H1 (cell line): ENCODE data around the gene SRSF12. TPM values are rescaled to one million over a fixed set of nuclear protein-coding genes. Genes with fewer than 3 reads are reported as not detected.

Source experiments
- CTCF ChIA-PET: fragments of 300-600 bp; sonication (Branson Sonifier 250); formaldehyde crosslinking; loops from one replicate; lab custom pipeline; 2021; ENCODE audit not compliant: partially characterized antibody; lab: Charles Lee
- POLR2A ChIA-PET: fragments of 300-600 bp; sonication (Branson Sonifier 250); formaldehyde crosslinking; loops from one replicate; lab custom pipeline; 2021; ENCODE audit warnings: inconsistent platforms; ENCODE audit not compliant: partially characterized antibody; lab: Charles Lee
- DNase-seq, 2 experiments: peaks; one replicate each; pipeline versions ENCODE4 v3.0.0 to v3.0.0-alpha.2; 2010 to 2022; ENCODE audit warnings: low spot score in 2 of 2, low read depth in 1 of 2, mixed read lengths in 1 of 2
- FAIRE-seq: peaks from 2 replicates; lab custom pipeline; 2011; peaks lifted over from hg19 to GRCh38; lab: Jason Lieb, UNC
- H2AFZ ChIP-seq: 2 replicates; pipeline ENCODE4 v1.8.1; 2012; ENCODE audit warnings: low read length, inconsistent platforms
- H2AK5ac ChIP-seq: 2 replicates; pipeline ENCODE4 v1.6.1; 2013; ENCODE audit warnings: low read depth, low read length
- H2BK120ac ChIP-seq: replicated peaks from 2 replicates; pipeline ENCODE3; 2013; ENCODE audit warnings: low read depth, low read length, inconsistent platforms
- H2BK12ac ChIP-seq: 2 replicates; pipeline ENCODE4 v1.6.1; 2013; ENCODE audit warnings: low read depth, low read length
- H2BK15ac ChIP-seq: 2 replicates; pipeline ENCODE4 v1.6.1; 2013; ENCODE audit warnings: low read length
- H2BK20ac ChIP-seq: 2 replicates; pipeline ENCODE4 v1.6.1; 2013; ENCODE audit warnings: low read length
- H2BK5ac ChIP-seq: 2 replicates; pipeline ENCODE4 v1.6.1; 2013; ENCODE audit warnings: low read depth, low read length
- H3K14ac ChIP-seq: 2 replicates; pipeline ENCODE4 v1.6.1; 2013; ENCODE audit warnings: inconsistent platforms; ENCODE audit not compliant: insufficient read length
- H3K18ac ChIP-seq: 2 replicates; pipeline ENCODE4 v1.6.1; 2013; ENCODE audit warnings: low read length; ENCODE audit errors: extremely low read depth
- H3K23ac ChIP-seq: 2 replicates; pipeline ENCODE4 v1.6.1; 2013; ENCODE audit warnings: inconsistent platforms; ENCODE audit not compliant: insufficient read length
- H3K23me2 ChIP-seq: 2 replicates; pipeline ENCODE4 v1.6.1; 2013; ENCODE audit warnings: low read depth, low read length
- H3K27ac ChIP-seq: 2 replicates; pipeline ENCODE4 v1.6.1; 2011; ENCODE audit warnings: low read depth, low read length, inconsistent platforms
- H3K27me3 ChIP-seq, 4 experiments: replicated peaks in 1 of 4; 1 replicate in 1 of 4; 2 replicates in 3 of 4; pipeline versions ENCODE4 v1.6.1 to v1.8.1; 2011 to 2013; ENCODE audit warnings: low read length in 3 of 4, mild to moderate bottlenecking in 3 of 4, inconsistent platforms in 2 of 4, mixed read lengths in 2 of 4, moderate library complexity in 1 of 4; ENCODE audit not compliant: control insufficient read depth in 3 of 4, insufficient read depth in 3 of 4; ENCODE audit errors: extremely low read depth in 1 of 4
- H3K36me3 ChIP-seq, 4 experiments: 2 replicates each; pipeline versions ENCODE4 v1.6.1 to v1.8.1; 2011 to 2013; ENCODE audit warnings: mild to moderate bottlenecking in 4 of 4, low read length in 3 of 4, moderate library complexity in 2 of 4, control low read depth in 1 of 4, inconsistent platforms in 1 of 4; ENCODE audit not compliant: insufficient read depth in 4 of 4, control insufficient read depth in 2 of 4
- H3K4ac ChIP-seq: replicated peaks from 2 replicates; pipeline ENCODE3; 2013; ENCODE audit warnings: low read length, low read depth, mixed read lengths, inconsistent platforms; ENCODE audit not compliant: insufficient read length
- H3K4me1 ChIP-seq, 4 experiments: replicated peaks in 1 of 4; 1 replicate in 1 of 4; 2 replicates in 3 of 4; pipeline versions ENCODE4 v1.6.1 to v1.8.1; 2011 to 2013; ENCODE audit warnings: low read length in 3 of 4, inconsistent platforms in 2 of 4, mixed read lengths in 1 of 4; ENCODE audit not compliant: insufficient read depth in 4 of 4, control insufficient read depth in 3 of 4
- H3K4me2 ChIP-seq, 2 experiments: 2 replicates each; pipeline versions ENCODE4 v1.6.1 to v1.8.1; 2011 to 2013; ENCODE audit warnings: low read depth in 2 of 2, low read length in 2 of 2, control low read depth in 1 of 2, inconsistent platforms in 1 of 2, mild to moderate bottlenecking in 1 of 2; ENCODE audit not compliant: insufficient read depth in 1 of 2
- H3K4me3 ChIP-seq, 4 experiments: fragments of 200-600, 300-600 bp in 1 of 4; sonication (generic), shearing (Covaris generic), sonication (Bioruptor Twin) in 1 of 4; 2 replicates each; pipeline versions ENCODE4 v1.5.1 to v1.8.1; 2011 to 2016; ENCODE audit warnings: low read length in 4 of 4, low read depth in 3 of 4, control low read depth in 2 of 4, inconsistent platforms in 2 of 4, mild to moderate bottlenecking in 2 of 4, mixed read lengths in 1 of 4, moderate library complexity in 1 of 4; ENCODE audit not compliant: insufficient read depth in 2 of 4; ENCODE audit errors: extremely low read depth in 1 of 4
- H3K56ac ChIP-seq: replicated peaks from 2 replicates; pipeline ENCODE3; 2013; ENCODE audit warnings: low read depth, mild to moderate bottlenecking, mixed read lengths, low read length, inconsistent platforms; ENCODE audit not compliant: insufficient read length
- H3K79me1 ChIP-seq: 2 replicates; pipeline ENCODE4 v1.6.1; 2013; ENCODE audit warnings: low read depth, low read length, control low read depth
- H3K79me2 ChIP-seq, 2 experiments: 2 replicates each; pipeline versions ENCODE4 v1.6.1 to v1.8.1; 2012 to 2013; ENCODE audit warnings: low read length in 2 of 2, mild to moderate bottlenecking in 2 of 2, inconsistent platforms in 1 of 2; ENCODE audit not compliant: insufficient read depth in 2 of 2, control insufficient read depth in 1 of 2
- H3K9ac ChIP-seq, 4 experiments: replicated peaks in 1 of 4; 1 replicate in 1 of 4; 2 replicates in 3 of 4; pipeline versions ENCODE4 v1.6.1 to v1.8.1; 2011 to 2013; ENCODE audit warnings: low read depth in 3 of 4, low read length in 3 of 4, control low read depth in 2 of 4, mild to moderate bottlenecking in 2 of 4, moderate library complexity in 2 of 4, inconsistent platforms in 1 of 4; ENCODE audit errors: extremely low read depth in 1 of 4
- H3K9me3 ChIP-seq, 2 experiments: 2 replicates each; pipeline versions ENCODE4 v1.6.1 to v1.8.1; 2012 to 2013; ENCODE audit warnings: mild to moderate bottlenecking in 2 of 2, moderate library complexity in 2 of 2, control low read depth in 1 of 2, inconsistent platforms in 1 of 2, low read depth in 1 of 2, low read length in 1 of 2, mixed read lengths in 1 of 2; ENCODE audit not compliant: insufficient read depth in 2 of 2
- H4K20me1 ChIP-seq, 2 experiments: replicated peaks in 1 of 2; 2 replicates each; pipeline versions ENCODE3 to v1.8.1; 2011 to 2013; ENCODE audit warnings: inconsistent platforms in 2 of 2, low read length in 2 of 2, mild to moderate bottlenecking in 1 of 2; ENCODE audit not compliant: insufficient read depth in 2 of 2, control insufficient read depth in 1 of 2
- H4K5ac ChIP-seq: 2 replicates; pipeline ENCODE4 v1.6.1; 2013; ENCODE audit warnings: low read length, low read depth, mixed read lengths, inconsistent platforms; ENCODE audit not compliant: insufficient read length
- H4K8ac ChIP-seq: 2 replicates; pipeline ENCODE4 v1.8.0; 2013; ENCODE audit warnings: mild to moderate bottlenecking, moderate library complexity, low read length, inconsistent platforms; ENCODE audit not compliant: insufficient read depth; ENCODE audit errors: extremely low read depth
- H4K91ac ChIP-seq: replicated peaks from 2 replicates; pipeline ENCODE3; 2013; ENCODE audit warnings: low read length, mixed read lengths, inconsistent platforms; ENCODE audit not compliant: insufficient read length
- HDAC2 ChIP-seq, 2 experiments: fragments of 300-600 bp in 1 of 2; sonication (generic) in 1 of 2; IDR thresholded peaks; 2 replicates each; pipeline ENCODE4 v1.6.1; 2011 to 2012; ENCODE audit warnings: low read depth in 2 of 2, low read length in 2 of 2, mild to moderate bottlenecking in 2 of 2, moderate library complexity in 2 of 2, borderline replicate concordance in 1 of 2, inconsistent platforms in 1 of 2
- KDM1A ChIP-seq: fragments of 200-600, 300-600 bp; sonication (generic); IDR thresholded peaks from 2 replicates; pipeline ENCODE4 v1.7.1; 2016; ENCODE audit warnings: mild to moderate bottlenecking, low read length, borderline replicate concordance
- NRF1 ChIP-seq: IDR thresholded peaks from 2 replicates; pipeline ENCODE4 v1.6.1; 2011; ENCODE audit warnings: mild to moderate bottlenecking, low read depth, low read length, improper control_type of control experiment
- SUZ12 ChIP-seq: fragments of 200-600 bp; sonication (generic); IDR thresholded peaks from 2 replicates; pipeline ENCODE4 v1.6.1; 2012; ENCODE audit warnings: mild to moderate bottlenecking, inconsistent platforms, low read length, moderate library complexity, mixed read lengths
- USF2 ChIP-seq: IDR thresholded peaks from 2 replicates; pipeline ENCODE4 v1.6.1; 2011; ENCODE audit warnings: low read length, improper control_type of control experiment
- WGBS, 2 experiments: shearing (Covaris generic) in 1 of 2; methylation state at CpG; one replicate each; pipeline versions ENCODE4 v1.1.6 to v1.1.7; 2013 to 2015; ENCODE audit warnings: low lambda C conversion rate in 2 of 2, mixed read lengths in 2 of 2, inconsistent platforms in 1 of 2, low coverage in 1 of 2, missing lambda C conversion rate in 1 of 2; ENCODE audit not compliant: insufficient replicate concordance in 2 of 2, insufficient coverage in 1 of 2, insufficient read length in 1 of 2; ENCODE audit errors: extremely low coverage in 1 of 2, missing lambda C conversion rate in 1 of 2; 5-methylcytosine and 5-hydroxymethylcytosine counted together
- long read RNA-seq, 2 experiments: library from RNA in 1 of 2; library from capped mRNA in 1 of 2; stranded (forward); transcript quantifications; one replicate each; pipeline ENCODE4 v2.0.0, GENCODE V29; 2021; ENCODE audit warnings: inconsistent platforms in 1 of 2
- polyA minus RNA-seq, 3 experiments: library from RNA; depleted of rRNA, polyadenylated mRNA; stranded (reverse); fragments of >200 nt; gene quantifications; 1 replicate in 2 of 3; 2 replicates in 1 of 3; pipeline ENCODE4 v1.2.3, GENCODE V29; 2011
- polyA plus RNA-seq, 7 experiments: library from polyadenylated mRNA; depleted of rRNA in 3 of 7; stranded (reverse) in 5 of 7; unstranded in 2 of 7; fragments of >200 nt in 5 of 7; fragments of 200-250 nt in 2 of 7; gene quantifications; 1 replicate in 5 of 7; 2 replicates in 1 of 7; 4 replicates in 1 of 7; pipeline versions ENCODE4 v1.2.1 to v1.2.3, GENCODE V29; 2011 to 2013; ENCODE audit warnings: missing spikeins in 2 of 7, mixed read lengths in 2 of 7
- total RNA-seq: library from RNA; stranded (reverse); fragmentation: NEBNext Ultra II Directional; extraction: Animal tissue kit (Norgen Biotek cat#: 25700); gene quantifications from 2 replicates; pipeline ENCODE4 v1.2.1, GENCODE V29; 2021

Gene SRSF12
- total RNA-seq (4.2 and 4.9 TPM in 2 replicates), polyA plus RNA-seq (2011; rRNA removed) (1.8 and 2.6 TPM in 2 replicates), polyA minus RNA-seq (2011; rRNA and poly(A)+ RNA removed) (1.5 and 3.0 TPM in 2 replicates)
- polyA plus RNA-seq (2011; cell fraction: cytosol; rRNA removed) = 2.8 TPM
- polyA plus RNA-seq (2011; cell fraction: nucleus; rRNA removed) = 1.9 TPM
- polyA plus RNA-seq (2012, experiment 1 of 2) = 2.8 to 4.4 TPM (median 3.9 TPM) in 4 replicates
- 0.64 TPM for polyA plus RNA-seq (2012, experiment 2 of 2)
- polyA plus RNA-seq (2013, experiment 1 of 2) = 2.5 TPM
- 2.5 TPM for polyA plus RNA-seq (2013, experiment 2 of 2)
- polyA minus RNA-seq (2011; cell fraction: cytosol; rRNA and poly(A)+ RNA removed) = 2.3 TPM
- polyA minus RNA-seq (2011; cell fraction: nucleus; rRNA and poly(A)+ RNA removed) = 4.5 TPM
- long read RNA-seq, experiment 1, partial matches to known transcripts = 0 of 4 reads
- long read RNA-seq, experiment 1, other reads (novel, unspliced or antisense) = 0 of 4 reads
- long read RNA-seq, experiment 2, transcript SRSF12-201 (5 exons, 3,599 nt) = major isoform, 5 of 5 reads
- long read RNA-seq, experiment 2, partial matches to known transcripts = 0 of 5 reads
- long read RNA-seq, experiment 2, other reads (novel, unspliced or antisense) = 0 of 5 reads

GRCh38 chr6:89117211-89118108 lies at the start of gene SRSF12:
Gene SRSF12 (minus strand): TSS chr6:89118071. CDS start chr6:89117887, 184 bp downstream.
- Histone ChIP-seq H2AK5ac (no peak within 1 kb of the TSS), H3K4me3 (peak within 1 kb of the TSS; percentile 80 to 87 (median 81)), H3K9me3 (no peaks in the 10 kb centered on the region), H2BK5ac (no peak within 1 kb of the TSS), H3K23me2 (peaks cover 4% of the 10 kb centered on the region; the same call in 1 of the 2 replicates), H4K8ac (peak within 1 kb of the TSS; percentile 95), H3K4me1 (no peaks in the 10 kb centered on the region), H4K91ac (peak within 1 kb of the TSS; percentile 74), H3K27me3 (peaks cover 7 to 28% (median 15%) of the 10 kb centered on the region in 4 experiments), H3K56ac (no peak within 1 kb of the TSS), H2BK15ac (no peak within 1 kb of the TSS), H3K23ac (no peak within 1 kb of the TSS), H3K27ac (no peak within 1 kb of the TSS; the same call in 1 of the 2 replicates), H2BK120ac (no peak within 1 kb of the TSS), H3K9ac (peak within 1 kb of the TSS; percentile 60 to 76 (median 71); a peak in 6 of 7 replicates), H3K79me1 (no peaks in the 10 kb centered on the region; the same call in 1 of the 2 replicates), H2BK12ac (no peak within 1 kb of the TSS), H3K79me2 (no peaks in the 10 kb centered on the region; a peak in 1 of 4 replicates), H4K5ac (peak within 1 kb of the TSS; percentile 60), H4K20me1 (no peaks in the 10 kb centered on the region), H3K14ac (no peak within 1 kb of the TSS), H3K18ac (peak within 1 kb of the TSS; percentile 71), H2BK20ac (no peak within 1 kb of the TSS), H3K36me3 (no peaks in the 10 kb centered on the region), H3K4ac (no peak within 1 kb of the TSS), H3K4me2 (peak within 1 kb of the TSS; percentile 69 to 79), H2AFZ (peak within 1 kb of the TSS; percentile 66; the same call in 1 of the 2 replicates)
- FAIRE-seq (peak; percentile 57), DNase-seq (peak in 1 of 2 experiments; percentile 80)
- WGBS, 2 experiments = 2% methylated on average over 60 of the region's 106 CpGs; no CpG with 5 or more reads in 1 of the 2 experiments
- CTCF ChIA-PET = interaction anchor here (0.5 to 5.1 kb wide), 11 partner anchors 9 to 517 kb away, joined by 3 to 43 read pairs (median 4); partner anchors contain the start of gene PNRC1
- POLR2A ChIA-PET = interaction anchor here (0.5 to 1.9 kb wide), 9 partner anchors 14 to 298 kb away, joined by 3 to 7 read pairs (median 4); partner anchors contain the start of genes PM20D2, PNRC1 and UBE2J1
- TF ChIP-seq NRF1 (peak; percentile 23; the same call in 1 of the 2 replicates), USF2 (no peak), KDM1A (no peak), HDAC2 (IDR thresholded peaks at IDR 0.05; ENCODE audit: borderline replicate concordance in 1 of 2, low read depth in 2 of 2, low read length in 2 of 2) (no peak), SUZ12 (peak; percentile 35)
